Fibroblast of lung (primary cell): ENCODE results near the gene SFN.

ENCODE experiments used
- EZH2 ChIP-seq: IDR thresholded peaks from 2 replicates; pipeline ENCODE4 v1.5.1; 2012; ENCODE audit warnings: low read length, control low read depth, mild to moderate bottlenecking; ENCODE audit errors: missing control alignments
- TF ChIP-seq, protein P1 (sequence below), 2 donors: IDR thresholded peaks in 1 of 2; conservative IDR thresholded peaks in 1 of 2; 1 replicate in 1 of 2; 2 replicates in 1 of 2; pipeline ENCODE4 v1.5.1; 2011 to 2012; ENCODE audit warnings: low read length in 2 of 2, control low read depth in 1 of 2, inconsistent platforms in 1 of 2, low read depth in 1 of 2, mild to moderate bottlenecking in 1 of 2

GRCh38 chr1:26832249-26832960 lies 30.5 kb upstream of the SFN start:
- TF ChIP-seq, protein P1, sequence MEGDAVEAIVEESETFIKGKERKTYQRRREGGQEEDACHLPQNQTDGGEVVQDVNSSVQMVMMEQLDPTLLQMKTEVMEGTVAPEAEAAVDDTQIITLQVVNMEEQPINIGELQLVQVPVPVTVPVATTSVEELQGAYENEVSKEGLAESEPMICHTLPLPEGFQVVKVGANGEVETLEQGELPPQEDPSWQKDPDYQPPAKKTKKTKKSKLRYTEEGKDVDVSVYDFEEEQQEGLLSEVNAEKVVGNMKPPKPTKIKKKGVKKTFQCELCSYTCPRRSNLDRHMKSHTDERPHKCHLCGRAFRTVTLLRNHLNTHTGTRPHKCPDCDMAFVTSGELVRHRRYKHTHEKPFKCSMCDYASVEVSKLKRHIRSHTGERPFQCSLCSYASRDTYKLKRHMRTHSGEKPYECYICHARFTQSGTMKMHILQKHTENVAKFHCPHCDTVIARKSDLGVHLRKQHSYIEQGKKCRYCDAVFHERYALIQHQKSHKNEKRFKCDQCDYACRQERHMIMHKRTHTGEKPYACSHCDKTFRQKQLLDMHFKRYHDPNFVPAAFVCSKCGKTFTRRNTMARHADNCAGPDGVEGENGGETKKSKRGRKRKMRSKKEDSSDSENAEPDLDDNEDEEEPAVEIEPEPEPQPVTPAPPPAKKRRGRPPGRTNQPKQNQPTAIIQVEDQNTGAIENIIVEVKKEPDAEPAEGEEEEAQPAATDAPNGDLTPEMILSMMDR (conservative IDR thresholded peaks at IDR 0.05 in 1 of 2, IDR thresholded peaks at IDR 0.05 in 1 of 2; ENCODE audit: low read depth in 1 of 2, low read length in 2 of 2) = no peak
- TF ChIP-seq EZH2 = no peak
